GM19372 (cell line): Measurements from ENCODE around the gene PPM1J.

ENCODE experiments used
- ATAC-seq: cut with Tn5 transposase; IDR thresholded peaks from one replicate; pipeline ENCODE4 v1.9.1; 2021; ENCODE audit warnings: mild to moderate bottlenecking, low read depth, moderate library complexity; ENCODE audit not compliant: unreplicated experiment

Gene PPM1J

DNA sequence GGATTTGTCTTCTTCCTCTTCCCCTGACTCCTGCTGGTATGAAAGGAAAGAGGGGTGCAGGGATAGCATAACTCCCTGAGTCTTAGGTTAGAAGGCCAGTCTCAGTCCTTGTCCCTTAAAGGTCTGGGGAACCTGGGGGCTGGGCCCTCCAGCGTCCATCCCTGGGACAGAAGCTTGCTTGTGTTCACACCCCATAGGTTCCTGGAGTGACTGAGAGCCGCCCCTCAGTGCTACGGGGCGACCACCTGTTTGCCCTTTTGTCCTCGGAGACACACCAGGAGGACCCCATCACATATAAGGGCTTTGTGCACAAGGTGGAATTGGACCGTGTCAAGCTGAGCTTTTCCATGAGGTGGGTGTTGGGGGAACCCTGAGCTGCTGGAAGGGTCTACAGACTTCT is 21.3 kb downstream of the PPM1J start:
- no peak for ATAC-seq

- no peak for ATAC-seq
Measured at GRCh38 chr1:112692681-112693080, 22.5 kb downstream of the PPM1J start.

GRCh38 chr1:112689842-112690237 is 25.3 kb downstream of the PPM1J start:
- no peak for ATAC-seq

- no peak for ATAC-seq
Measured at GRCh38 chr1:112689196-112689841, 25.8 kb downstream of the PPM1J start.

DNA sequence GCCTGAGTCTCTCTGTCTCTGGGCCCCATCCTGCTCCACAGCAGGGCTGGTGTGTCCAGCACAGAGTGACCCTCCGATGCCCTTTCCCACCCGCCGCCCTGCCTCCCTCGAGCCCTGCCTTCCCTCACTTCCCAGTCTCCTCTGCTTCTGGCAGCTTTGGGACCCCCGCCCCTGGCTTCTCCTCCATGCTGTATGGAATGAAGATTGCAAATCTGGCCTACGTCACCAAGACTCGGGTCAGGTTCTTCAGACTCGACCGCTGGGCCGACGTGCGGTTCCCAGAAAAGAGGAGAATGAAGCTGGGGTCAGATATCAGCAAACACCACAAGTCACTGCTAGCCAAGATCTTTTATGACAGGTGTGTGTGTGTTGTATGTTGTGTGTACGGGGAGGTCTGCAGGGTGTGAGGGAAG is 26.3 kb downstream of the PPM1J start:
- no peak for ATAC-seq

GRCh38 chr1:112687785-112688496 is 27.2 kb downstream of the PPM1J start:
- no peak for ATAC-seq

DNA sequence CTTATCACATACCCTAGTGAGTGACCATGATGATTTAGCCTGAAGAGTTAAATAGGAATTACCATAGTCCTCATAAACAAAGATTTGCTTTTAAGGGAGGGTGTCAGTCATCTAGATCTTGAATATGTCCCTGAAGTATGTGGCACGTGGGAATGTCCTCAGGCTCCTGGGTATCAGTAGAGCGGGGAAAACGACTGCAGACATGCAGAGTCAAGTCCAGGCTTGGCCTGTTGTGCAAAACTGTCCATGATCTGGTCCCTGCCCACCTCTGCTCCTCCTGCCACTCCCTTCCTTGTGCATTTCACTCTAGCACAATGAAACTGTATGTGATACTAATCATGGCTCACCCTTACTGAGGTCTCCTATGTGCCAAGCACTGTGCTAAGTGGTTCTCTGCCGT is 27.8 kb downstream of the PPM1J start:
- ATAC-seq, result no peak

GRCh38 chr1:112686835-112687234 is 28.3 kb downstream of the PPM1J start:
- no peak for ATAC-seq

DNA sequence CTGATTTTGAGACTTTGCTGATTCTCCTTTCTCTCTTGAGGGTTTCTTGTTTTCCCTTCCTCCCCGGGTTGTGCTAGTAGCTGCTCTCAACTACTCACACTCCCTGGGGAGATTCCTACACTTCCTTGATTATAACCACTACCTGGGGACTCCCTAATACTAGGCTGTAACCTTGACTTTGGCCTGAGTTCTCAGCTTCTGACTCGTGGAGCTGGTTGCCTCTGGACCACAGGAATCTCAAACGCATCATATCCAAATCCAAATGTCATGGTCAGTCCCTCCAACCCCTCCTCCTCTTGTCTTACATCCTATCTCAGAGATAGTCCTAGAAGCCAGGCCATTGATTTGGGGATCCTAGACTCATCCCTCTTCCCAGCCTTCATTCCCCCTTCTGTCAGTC is 28.7 kb downstream of the PPM1J start:
- ATAC-seq, result no peak

- ATAC-seq, result no peak
Measured at GRCh38 chr1:112685913-112686312, 29.2 kb downstream of the PPM1J start.

DNA sequence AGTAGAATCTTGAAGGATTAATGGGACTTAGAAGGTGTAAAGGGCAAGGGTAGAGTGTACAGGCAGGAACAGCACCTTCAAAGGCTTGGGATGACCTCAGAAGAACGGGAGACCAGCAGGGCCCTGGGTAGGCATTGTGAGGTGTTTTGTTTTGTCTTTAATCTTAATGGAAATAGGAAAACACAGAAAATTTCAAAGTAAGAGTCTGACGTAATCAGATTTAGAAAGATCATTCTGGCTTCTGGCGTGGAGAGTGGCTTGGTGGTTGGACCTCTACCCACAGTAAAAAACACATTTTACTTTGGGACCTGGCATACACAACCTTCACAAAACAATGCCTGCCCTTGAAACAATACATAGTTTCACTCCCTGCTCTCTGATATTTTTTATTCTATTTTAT is 36.5 kb downstream of the PPM1J start:
- ATAC-seq, result no peak

GRCh38 chr1:112677501-112677900 is 37.6 kb downstream of the PPM1J start:
- no peak for ATAC-seq

- no peak for ATAC-seq
Measured at GRCh38 chr1:112676543-112676942, 38.6 kb downstream of the PPM1J start.

DNA sequence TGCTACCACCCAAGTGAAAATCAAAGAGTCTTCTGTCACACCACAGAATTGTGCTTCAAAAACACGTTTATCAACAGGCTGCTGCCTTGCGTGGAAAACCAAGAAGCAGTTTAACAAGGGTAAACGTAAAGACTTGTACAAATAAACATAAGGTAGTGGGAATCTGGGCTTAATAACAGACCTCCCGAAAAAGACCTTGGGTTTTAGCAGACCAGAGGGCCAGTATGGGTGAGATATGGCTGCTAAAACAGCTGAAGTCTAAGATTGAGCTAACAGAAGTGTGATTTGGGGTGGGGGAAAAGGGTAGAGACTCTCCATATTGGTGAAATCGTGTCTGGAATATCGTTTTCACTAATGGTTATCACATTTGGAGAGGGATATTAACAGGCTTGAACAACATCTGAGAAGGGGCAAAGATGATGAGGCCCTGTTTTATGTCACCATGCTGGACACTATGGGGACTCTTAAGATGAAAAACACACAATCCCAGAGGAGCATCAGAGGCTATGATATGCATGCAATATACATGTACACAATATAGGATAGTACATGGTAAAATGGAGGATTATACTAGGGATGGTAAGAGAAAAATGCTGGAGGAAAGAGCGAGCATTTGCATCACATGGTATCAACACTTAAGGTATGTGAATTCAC is 39.3 kb downstream of the PPM1J start:
- no peak for ATAC-seq

- peak; percentile 41 for ATAC-seq
Measured at GRCh38 chr1:112674986-112675727, 40.0 kb downstream of the PPM1J start.

GRCh38 chr1:112674440-112674985 is 40.6 kb downstream of the PPM1J start, which contains the start of gene MOV10:
Gene MOV10, plus strand, starts transcription at chr1:112674659. Its CDS starts 254 bp downstream, at chr1:112674913.
- peak; percentile 57 for ATAC-seq

GRCh38 chr1:112673592-112674439 is 41.3 kb downstream of the PPM1J start:
- peak; percentile 9 for ATAC-seq

GRCh38 chr1:112672842-112673241 is 42.3 kb downstream of the PPM1J start:
- no peak for ATAC-seq

GRCh38 chr1:112672009-112672408 is 43.1 kb downstream of the PPM1J start:
- no peak for ATAC-seq

DNA sequence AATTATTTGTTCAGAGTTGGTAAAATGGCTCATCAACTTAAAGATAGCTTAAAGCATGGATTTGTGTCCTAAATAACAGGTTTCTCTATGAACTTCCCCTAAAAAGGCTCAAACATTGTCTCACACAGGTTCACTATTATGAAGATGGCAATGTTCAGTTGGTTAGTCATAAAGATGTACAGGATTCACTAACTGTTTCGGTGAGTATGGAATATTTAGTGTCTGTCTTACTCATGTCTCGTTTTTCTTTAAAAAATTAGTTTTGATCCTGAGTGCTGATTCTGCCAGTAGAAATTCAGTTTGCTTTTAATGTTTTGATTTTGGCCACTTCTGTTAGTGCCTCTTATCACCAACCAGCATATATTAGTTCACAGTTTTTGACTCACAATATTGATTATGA is 48.2 kb downstream of the PPM1J start:
- ATAC-seq, result no peak
